GM19395 (cell line): Measurements from ENCODE around the gene NDOR1.
A peak's percentile ranks its signal among the peaks of the same experiment; 100 is the strongest.

Experiments used
- ATAC-seq: cut with Tn5 transposase; IDR thresholded peaks from one replicate; pipeline ENCODE4 v1.9.1; 2021; ENCODE audit warnings: mild to moderate bottlenecking, moderate library complexity; ENCODE audit not compliant: unreplicated experiment

NDOR1 gene

DNA sequence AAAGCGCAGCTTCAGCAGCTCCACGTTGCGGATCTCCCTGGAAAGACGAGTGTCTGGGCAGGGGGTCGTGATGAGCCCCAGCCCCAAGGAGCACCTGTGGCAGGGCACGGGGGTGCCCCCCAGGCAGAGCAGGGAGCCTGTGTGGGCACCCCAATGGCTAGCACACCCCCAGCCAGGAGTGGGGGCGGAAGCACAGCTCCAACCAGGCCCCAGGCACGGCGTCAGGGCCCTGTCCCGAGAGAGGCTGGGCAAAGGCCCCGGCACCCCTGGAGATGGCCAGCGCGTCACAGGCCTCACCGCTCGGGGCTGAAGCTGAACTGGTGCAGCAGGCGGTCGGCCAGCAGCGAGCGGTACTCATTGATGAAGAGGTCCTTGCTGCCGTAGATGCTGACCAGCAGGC, 25.0 kb upstream of the NDOR1 start:
- ATAC-seq, result no peak

DNA sequence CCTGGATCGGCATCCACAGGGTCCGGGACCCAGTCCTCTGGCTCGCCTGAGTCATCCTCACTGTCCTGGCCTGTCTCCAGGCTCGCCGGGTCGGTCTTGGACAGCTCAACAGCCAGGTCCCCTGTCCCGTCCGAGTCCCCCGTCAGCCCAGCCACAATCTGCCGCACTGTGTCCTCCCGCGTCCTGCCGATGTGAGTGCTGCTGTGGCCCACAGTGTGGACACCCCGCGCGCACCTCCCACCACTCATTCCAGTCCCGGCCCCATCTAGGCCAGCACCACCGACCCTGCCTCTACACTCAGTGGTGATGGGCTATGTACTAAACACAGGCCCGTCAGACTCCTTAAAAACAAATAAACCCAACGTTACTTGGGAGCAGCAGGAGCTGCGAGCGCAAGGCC, 23.8 kb upstream of the NDOR1 start:
- ATAC-seq, result no peak

DNA sequence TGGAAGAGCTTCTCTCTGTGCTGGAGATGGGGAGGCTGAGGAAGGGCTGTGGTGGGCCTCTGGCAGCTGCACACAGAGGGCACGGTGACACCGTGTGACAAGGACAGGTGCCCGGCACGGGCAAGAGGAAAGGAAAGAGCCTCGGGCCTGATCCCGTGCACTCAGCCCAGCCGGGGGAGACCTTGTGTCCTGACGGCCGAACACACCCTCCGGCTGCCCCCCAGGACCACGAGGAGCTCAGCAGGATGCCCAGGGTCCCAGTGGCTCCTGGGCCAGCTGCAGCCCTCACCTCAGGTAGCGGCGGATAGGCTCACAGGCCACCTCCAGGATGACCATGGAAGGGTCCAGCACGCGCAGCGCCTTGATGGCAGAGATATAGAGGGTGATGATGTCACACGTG, 22.7 kb upstream of the NDOR1 start:
- ATAC-seq, result no peak

DNA sequence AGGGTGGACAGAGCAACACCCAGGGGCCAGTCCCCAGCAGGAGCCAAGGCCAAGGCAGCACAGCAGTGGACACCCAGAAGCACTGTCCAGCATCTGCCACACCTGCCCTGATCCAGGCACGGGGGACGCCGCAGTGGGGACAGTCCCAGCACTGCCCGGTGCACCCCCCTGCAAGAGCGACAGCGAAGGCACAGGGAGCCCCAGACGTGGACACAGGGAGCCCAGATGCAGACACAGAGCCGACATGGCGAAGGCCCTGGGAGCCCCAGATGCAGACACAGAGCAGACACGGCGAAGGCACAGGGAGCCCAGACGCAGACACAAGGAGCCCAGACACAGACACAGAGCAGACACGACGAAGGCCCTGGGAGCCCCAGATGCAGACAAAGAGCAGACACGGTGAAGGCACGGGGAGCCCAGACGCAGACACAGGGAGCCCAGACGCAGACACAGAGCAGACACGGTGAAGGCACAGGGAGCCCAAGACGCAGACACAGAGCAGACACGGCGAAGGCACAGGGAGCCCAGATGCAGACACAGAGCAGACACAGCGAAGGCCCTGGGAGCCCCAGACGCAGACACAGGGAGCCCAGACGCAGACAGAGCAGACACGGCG, 21.4 kb upstream of the NDOR1 start:
- ATAC-seq, result no peak

DNA sequence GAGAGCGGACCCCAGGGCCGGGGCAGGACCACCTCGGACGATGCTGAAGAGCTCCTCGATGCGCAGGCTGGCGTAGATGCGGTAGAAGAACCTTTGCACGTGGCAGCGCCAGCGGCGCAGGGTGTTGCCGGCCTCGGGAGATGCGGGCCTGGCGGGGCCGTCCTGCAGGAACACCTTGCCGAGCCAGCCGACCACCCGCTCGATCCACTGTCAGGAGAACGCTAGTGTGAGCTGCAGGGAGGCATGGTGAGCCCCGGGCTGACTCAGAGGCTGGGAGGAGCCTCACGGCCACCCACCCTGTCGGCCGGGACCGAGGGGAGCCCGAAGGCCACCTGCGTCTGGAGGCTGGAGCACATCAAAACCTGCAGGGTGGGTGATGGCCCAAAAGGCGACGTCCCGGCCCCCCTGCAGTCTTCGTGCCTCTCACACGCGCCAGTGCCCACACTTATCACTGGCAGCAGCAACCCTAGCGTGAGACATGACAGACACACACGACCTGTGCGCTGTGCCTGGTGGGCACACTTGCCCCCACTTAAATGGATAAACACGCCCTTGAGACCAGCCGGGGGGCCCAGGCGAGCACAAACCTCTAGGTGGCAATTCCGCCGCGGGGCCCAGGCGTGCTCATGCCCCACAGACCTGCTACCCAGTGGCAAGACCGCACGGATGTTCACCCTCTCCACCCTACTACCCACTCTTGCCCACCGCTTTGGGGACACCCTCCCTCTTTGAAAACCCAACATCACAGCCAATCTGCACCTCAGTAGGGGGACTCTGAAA, 20.4 kb upstream of the NDOR1 start:
- no peak for ATAC-seq

DNA sequence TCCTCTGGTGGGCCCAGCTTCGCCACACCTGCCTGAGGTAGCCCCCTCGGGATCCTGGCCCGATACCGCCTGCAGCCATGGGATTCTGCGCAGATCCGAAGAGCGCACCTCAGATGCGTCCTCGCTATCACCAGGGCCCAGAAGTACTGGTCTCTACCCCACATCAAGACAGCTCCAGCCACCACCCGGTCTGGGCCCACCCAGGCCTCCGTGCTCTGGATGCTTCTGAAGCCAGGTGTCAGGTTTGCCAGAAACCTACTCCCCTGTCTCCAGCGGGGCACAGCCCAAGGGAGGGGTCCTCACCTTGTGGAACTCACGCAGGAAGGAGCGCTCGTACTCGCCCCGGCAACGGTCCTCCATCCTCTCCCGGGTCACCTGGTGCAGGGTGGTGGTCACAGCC, 19.6 kb upstream of the NDOR1 start:
- ATAC-seq, result no peak

DNA sequence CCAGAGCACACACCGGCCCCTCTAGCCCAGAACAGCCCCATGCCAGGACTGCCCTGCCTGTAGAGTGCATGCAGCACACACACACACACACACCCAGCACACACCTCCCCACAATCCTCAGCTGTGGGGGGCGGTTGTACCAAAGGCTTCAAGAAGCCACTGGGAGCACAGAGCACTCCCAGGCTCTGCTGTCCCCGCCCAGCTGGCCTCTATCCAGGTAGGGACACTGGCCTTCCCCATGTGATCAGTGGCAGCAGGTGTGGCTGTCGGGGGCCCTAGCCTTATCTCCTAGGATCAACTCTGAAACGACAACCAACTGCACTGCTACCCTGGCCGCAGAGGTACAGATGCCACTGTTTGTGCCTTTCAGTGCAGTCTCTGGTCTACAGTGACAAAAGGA, 19.1 kb upstream of the NDOR1 start:
- no peak for ATAC-seq

DNA sequence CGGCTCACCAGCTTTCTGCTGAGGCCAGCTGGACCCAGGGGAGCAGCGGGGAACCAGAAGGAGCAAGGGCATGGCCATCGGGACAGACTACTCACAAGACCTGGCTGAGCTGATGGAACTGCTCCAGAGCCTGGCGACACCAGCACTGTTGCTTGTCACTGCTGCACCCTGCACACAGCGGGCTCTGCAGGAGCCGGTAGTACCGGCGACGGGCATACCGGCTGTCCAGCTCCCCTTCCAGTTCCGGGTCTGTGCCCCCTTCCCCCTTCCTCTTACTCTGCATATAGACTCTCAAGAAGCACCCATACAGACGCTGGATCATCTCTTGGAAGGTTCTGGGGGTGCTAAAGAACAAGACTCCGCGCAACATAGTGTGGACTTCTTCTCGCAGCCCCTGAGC, 18.1 kb upstream of the NDOR1 start:
- no peak for ATAC-seq

DNA sequence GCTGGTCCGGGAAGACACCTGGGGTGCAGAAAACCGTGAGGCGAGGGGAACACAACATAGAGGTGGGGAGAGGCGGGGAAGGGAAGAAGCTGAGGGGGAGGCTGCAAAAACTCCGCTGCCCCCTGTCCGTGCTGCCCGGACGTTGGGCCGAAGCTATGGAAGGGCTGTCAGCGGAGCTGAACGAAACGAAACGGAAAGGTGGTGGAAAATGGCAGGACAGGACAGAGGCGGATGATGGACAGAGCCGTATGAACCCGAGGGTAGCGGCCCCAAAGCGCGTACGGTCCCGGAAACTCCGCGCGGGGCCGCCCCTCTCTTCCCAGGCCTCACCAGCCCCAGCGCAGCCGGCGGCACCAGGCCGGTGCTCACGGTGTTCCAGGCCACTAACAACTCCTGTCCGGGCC, 17.4 kb upstream of the NDOR1 start:
- no peak for ATAC-seq

DNA sequence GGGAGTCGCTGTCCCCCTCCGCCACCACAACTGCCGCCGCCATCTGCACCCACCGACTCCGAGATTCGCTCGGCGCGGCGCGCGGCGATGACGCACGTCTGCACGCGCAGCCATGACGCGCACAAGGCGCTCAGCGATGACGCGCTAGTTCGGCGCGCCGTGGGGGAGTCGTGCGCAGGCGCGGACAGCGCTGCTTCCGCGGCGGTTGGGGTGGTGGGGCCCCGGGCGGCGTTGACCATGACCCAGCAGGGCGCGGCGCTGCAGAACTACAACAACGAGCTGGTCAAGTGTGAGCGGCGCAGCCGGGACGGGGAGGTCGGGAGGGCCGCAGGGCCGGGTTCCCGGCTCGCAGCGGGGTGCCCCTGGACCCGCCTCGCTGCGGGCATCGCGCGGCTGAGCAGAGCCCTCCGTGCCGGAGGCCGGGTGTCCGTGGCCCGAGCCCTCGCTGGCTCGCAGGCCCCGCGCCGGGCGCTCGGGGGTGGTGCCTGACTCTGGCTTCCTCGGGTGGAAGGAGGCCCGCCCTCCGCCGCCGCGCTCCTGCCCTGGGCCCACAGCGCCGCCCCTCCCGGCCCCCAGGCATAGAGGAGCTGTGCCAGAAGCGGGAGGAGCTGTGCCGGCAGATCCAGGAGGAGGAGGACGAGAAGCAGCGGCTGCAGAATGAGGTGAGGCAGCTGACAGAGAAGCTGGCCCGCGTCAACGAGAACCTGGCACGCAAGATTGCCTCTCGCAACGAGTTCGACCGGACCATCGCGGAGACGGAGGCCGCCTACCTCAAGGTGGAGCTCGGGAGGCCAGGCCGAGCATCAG, 16.8 kb upstream of the NDOR1 start, which contains the start of the genes ANAPC2 and SSNA1:
Gene ANAPC2 (minus strand): TSS at position 71 of the 807 bp plus-strand sequence. CDS start 28 bp downstream, at position 43.
Gene SSNA1 (plus strand): TSS at position 187 of the 807 bp plus-strand sequence. CDS start 51 bp downstream, at position 238.
- ATAC-seq, result peak; percentile 70

DNA sequence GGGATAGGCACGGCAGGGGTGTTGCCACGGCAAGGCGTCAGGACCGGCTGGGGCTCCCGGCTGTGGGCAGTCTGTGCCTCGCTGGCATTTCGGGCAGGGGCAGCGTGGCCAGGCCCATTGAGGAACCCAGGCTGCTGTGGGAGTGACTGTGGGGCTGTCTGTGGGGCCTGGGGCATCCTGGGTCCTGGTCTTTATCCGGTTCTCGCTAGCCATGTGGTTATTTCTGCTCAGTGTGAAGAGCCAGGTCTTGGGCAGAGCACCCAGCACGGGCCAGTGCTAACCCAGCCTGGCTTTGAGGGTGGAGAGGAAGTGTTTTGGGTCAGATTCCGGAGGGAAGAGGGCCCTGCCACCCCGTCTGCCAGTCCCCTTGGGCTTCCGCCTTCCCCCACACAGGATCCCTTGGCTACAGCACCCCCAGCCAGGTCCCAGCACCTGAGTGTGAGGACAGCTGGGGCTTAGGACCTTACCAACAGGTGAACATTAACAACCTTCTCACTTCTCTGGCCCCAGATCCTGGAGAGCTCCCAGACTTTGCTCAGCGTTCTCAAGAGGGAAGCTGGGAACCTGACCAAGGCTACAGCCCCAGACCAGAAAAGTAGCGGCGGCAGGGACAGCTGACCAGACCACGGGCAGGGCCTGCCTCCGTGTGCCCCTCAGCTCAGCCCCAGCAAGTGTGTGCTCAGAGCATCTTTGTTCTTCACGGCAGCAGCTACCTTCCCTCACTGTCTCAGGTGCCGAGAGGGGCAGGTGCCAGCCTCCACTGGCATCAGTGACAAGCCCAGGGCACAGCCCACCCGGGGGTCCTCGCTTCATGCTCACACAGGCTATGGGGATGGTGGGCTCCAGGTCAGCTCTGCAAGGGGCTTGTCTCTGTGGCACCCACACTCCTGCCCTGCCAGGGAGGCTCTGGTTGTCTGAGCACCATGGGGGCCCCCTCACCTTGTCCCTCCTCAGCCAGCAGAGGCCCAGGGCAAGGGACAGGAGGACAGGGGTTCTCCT, 15.9 kb upstream of the NDOR1 start:
- ATAC-seq, result no peak

DNA sequence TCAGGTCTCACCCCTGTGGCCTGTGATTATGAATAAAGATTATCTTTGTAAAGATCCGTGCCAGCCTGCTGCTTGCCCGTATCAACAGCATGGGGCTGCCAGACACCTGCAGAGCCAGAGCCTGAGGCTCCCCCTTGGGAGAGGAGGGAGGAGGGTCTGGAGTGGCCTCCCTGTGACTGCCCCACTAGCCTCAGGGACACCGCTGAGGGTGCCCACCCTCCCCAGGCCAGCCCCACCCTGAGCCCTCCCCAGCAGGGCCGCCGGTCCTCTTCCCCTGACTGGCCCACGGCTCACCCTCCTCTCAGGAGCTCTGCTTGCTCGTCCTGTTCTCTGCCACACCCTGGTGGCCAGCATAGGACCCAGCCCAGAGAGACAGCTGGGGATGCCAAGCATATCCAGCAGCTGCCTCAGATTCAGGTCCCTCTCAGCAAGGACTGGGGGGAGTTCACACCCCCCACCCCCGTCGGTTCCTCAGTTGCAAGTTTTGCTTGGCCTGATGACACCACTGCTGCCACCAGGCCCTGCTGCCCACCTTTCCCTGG, 15.1 kb upstream of the NDOR1 start:
- ATAC-seq, result no peak

DNA sequence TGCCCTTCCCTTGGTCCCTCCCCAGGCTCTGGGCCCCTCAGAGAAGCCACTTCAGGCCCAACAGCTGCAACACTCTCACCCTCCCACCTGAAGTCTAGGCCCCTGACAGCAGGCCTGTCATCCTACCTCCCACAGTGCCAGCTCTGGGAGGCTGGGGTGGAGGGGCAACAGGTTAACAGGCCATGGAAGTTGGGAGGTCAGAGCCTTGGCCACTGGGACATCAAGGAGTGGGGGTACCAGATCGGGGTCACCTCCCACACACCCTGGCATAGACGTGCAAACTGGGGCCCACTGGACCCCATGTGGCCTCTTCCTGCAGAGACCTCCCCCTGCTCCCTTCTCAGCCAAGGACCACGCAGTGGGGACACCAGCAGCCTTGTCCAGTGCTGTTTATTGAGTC, 14.3 kb upstream of the NDOR1 start:
- no peak for ATAC-seq

DNA sequence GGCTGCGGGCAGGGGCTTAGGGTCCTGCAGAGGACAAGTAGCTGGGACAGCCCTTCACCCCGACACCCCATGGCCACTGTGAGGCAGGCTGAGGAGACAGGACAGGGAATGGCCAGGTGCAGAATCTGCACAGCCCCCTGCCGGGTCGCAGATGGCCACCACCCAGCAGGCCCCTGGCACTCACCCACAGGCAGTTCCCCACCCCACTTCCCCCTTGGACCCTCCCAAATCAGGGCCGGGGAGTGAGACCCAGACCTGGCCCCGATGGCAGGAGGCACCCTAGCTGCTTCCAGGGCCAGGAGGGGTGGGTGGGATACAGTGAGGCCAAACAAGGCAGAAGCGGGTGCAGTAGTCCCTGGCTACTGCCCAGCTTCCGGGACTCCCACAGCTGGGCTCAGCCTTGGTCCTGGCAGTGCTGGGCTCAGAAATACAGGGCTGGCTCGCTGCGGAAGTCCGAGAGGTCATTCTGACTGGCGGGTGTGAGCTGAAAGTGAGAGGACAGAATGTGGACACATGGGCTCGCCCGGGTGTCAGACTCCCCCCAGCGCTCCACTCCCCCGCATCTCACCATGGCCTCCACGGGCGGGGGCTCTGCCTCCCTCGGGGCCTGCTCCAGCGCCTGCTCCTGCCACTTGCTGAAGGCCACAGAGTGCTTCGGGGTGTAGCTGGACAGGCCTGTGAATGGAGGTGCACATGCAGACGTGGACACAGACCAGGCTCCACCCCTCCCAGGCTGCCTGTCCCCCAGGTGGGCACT, 13.6 kb upstream of the NDOR1 start:
- ATAC-seq, result no peak

DNA sequence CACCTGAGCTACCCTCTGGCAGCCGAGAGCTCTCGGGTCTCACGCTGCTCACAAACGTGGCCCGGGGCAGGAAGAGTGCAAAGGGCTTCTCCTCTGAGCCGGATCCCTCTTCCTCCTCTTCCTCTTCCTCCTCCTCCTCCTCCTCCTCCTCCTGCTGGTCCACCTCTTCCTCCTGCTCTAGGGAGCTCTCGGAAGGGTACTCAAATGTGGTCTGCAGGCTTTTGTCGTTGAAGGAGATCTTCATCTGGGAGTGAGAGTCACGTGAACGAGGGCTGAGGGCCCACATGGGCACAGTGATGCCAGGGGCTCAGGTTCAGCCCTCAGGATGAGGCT, 13.1 kb upstream of the NDOR1 start:
- ATAC-seq, result no peak

DNA sequence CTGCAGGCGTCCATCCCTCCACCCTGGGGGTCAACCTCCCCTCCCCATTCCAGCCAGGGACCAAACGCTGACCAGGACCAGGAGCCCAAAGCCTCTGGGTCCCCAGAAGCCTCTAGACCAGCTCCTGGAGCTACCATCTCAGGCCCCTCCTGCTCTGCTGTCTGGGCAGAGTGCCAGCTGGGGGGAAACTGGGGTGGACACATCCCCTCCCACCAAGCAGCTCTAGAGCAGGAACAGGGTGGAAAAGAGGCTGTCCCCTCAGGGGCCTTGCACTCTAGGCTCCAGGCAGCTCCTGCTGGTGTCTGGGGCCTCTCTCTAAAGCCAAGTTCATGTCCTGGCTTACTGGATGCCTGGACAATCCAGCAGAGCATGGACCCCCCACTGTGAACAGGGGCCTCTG, 12.6 kb upstream of the NDOR1 start:
- ATAC-seq, result no peak

DNA sequence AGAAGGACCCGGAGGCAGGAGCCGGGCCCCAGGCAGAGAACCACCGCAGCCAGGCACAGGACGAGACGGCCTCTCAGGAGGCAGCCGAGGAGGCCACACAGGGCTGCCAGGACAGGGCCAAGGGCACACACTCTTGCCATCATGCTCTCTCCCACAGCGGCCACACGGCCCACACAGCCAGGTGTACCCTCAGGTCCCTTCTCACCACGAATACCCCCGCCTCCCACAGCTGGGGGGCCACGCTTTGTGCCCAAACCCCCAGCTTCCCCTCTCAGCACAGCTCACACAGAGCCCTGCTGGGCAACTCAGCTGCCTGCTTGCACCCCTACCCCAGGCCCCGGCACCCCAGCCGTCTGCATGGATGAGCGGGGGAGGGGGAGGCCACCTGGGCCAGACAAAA, 11.7 kb upstream of the NDOR1 start:
- no peak for ATAC-seq

DNA sequence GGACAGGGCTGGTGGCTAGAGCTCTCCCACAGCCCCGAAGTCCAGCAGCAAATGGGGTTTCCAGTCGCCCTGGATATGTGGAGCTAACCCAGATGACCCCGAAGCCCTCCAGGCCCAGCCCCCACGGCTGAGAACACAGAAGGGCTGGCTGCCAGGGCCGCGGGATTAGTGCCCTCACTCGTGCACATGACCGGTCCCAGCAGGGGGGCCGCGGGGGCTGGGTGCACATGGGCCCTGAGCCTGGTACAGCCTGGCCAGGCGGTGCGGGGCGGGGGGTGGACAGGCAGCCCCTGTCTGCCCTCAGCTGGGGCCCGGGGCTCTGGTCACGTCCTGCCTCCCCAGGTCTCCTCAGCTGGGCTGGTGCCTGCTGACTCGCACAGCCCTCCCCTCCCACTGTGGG, 11.1 kb upstream of the NDOR1 start:
- ATAC-seq, result no peak

DNA sequence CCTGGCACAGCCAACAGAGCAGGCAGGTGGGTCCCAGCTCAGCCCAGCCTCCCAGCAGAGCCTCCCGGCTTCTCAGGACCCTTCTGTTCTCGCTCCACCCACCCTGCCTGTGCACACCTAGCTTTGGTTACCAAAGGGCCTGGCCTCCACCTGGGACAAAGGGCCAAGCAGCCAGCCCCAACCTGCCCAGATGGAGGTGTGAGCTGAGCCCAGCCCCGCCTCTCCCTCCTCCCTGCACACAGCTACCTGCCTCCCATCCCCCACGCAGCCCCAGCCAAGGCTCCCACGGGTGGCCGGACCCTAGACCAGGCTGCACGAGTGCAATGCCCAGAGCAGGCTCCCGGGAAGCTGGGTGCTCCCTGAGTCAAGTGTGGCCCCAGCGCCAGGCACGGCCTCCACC, 10.6 kb upstream of the NDOR1 start:
- no peak for ATAC-seq
